HepG2 (cell line): ENCODE results near the gene CLDND2. TPM values are rescaled to one million over a fixed set of nuclear protein-coding genes. Genes with fewer than 3 reads are reported as not detected.

Source experiments
- ARID2 ChIP-seq: sonication (generic); formaldehyde crosslinking; IDR thresholded peaks from 2 replicates; pipeline ENCODE4 v1.8.1; 2022; ENCODE audit warnings: mild to moderate bottlenecking, missing genetic modification reagents, borderline replicate concordance
- ATM ChIP-seq: fragments of 450-650 bp; IDR thresholded peaks from 2 replicates; pipeline ENCODE4 v1.7.1; 2017; ENCODE audit warnings: mild to moderate bottlenecking, borderline replicate concordance
- CENPT ChIP-seq: sonication (generic); formaldehyde crosslinking; IDR thresholded peaks from 2 replicates; pipeline ENCODE4 v1.8.0; 2022; ENCODE audit warnings: low read depth, mild to moderate bottlenecking, moderate library complexity, missing genetic modification reagents
- DNMT3B ChIP-seq: conservative IDR thresholded peaks from 2 replicates; pipeline ENCODE4 v1.6.1; 2016; ENCODE audit warnings: missing biosample characterization, control low read depth
- GABPB1 ChIP-seq: IDR thresholded peaks from 2 replicates; pipeline ENCODE4 v1.6.1; 2016; ENCODE audit warnings: mild to moderate bottlenecking, missing genetic modification reagents, moderate library complexity, missing compliant biosample characterization
- GZF1 ChIP-seq: sonication (generic); formaldehyde crosslinking; IDR thresholded peaks from 2 replicates; pipeline ENCODE4 v1.5.1; 2020; ENCODE audit warnings: mild to moderate bottlenecking, missing genetic modification reagents
- NFIB ChIP-seq: sonication (generic); formaldehyde crosslinking; IDR thresholded peaks from 2 replicates; pipeline ENCODE4 v1.9.0; 2021; ENCODE audit warnings: missing genetic modification reagents, mild to moderate bottlenecking, borderline replicate concordance
- SIX1 ChIP-seq: sonication (generic); formaldehyde crosslinking; IDR thresholded peaks from 2 replicates; pipeline ENCODE4 v1.4.0; 2020; ENCODE audit warnings: missing genetic modification reagents, borderline replicate concordance
- YEATS4 ChIP-seq: sonication (generic); formaldehyde crosslinking; IDR thresholded peaks from 2 replicates; pipeline ENCODE4 v1.4.0; 2020; ENCODE audit warnings: missing genetic modification reagents, borderline replicate concordance
- ZFP37 ChIP-seq: sonication (generic); formaldehyde crosslinking; IDR thresholded peaks from 2 replicates; pipeline ENCODE4 v1.4.0; 2020; ENCODE audit warnings: missing genetic modification reagents, borderline replicate concordance
- ZNF674 ChIP-seq: sonication (generic); formaldehyde crosslinking; IDR thresholded peaks from 2 replicates; pipeline ENCODE4 v1.5.0; 2020; ENCODE audit warnings: low read depth, mild to moderate bottlenecking, missing genetic modification reagents
- ZNF839 ChIP-seq: sonication (generic); formaldehyde crosslinking; IDR thresholded peaks from 2 replicates; pipeline ENCODE4 v1.4.0; 2020; ENCODE audit warnings: missing genetic modification reagents, mild to moderate bottlenecking, borderline replicate concordance
- ZSCAN21 ChIP-seq: sonication (generic); formaldehyde crosslinking; IDR thresholded peaks from 2 replicates; pipeline ENCODE4 v1.8.0; 2022; ENCODE audit warnings: mild to moderate bottlenecking, missing genetic modification reagents, moderate library complexity, borderline replicate concordance
- ZSCAN29 ChIP-seq: sonication (generic); formaldehyde crosslinking; conservative IDR thresholded peaks from 2 replicates; pipeline ENCODE4 v1.4.0; 2020; ENCODE audit warnings: mild to moderate bottlenecking, missing genetic modification reagents
- polyA plus RNA-seq, 8 experiments: library from polyadenylated mRNA; depleted of rRNA in 3 of 8; stranded (reverse) in 7 of 8; unstranded in 1 of 8; fragments of >200 nt; fragmentation: Illumina TruSeq in 4 of 8; extraction: Trizol in 4 of 8; gene quantifications; 2 replicates each; pipeline versions ENCODE4 v1.2.1 to v1.2.3, GENCODE V29; 2011 to 2016; ENCODE audit warnings: low read depth in 4 of 8, missing spikeins in 1 of 8, mixed read lengths in 1 of 8; ENCODE audit not compliant: insufficient read depth in 1 of 8
- total RNA-seq, 5 experiments: library from RNA; depleted of rRNA; stranded (reverse); fragments of >200 nt; fragmentation: Illumina TruSeq; extraction: Trizol; gene quantifications; 2 replicates each; pipeline ENCODE4 v1.2.3, GENCODE V29; 2016; ENCODE audit warnings: low read depth in 1 of 5
- TF ChIP-seq, protein P1 (sequence below), 2 experiments: sonication (generic) in 1 of 2; formaldehyde crosslinking in 1 of 2; IDR thresholded peaks; 2 replicates each; pipeline versions ENCODE4 v1.4.0 to v1.6.1; 2016 to 2020; ENCODE audit warnings: borderline replicate concordance in 1 of 2, low read depth in 1 of 2, mild to moderate bottlenecking in 1 of 2, missing genetic modification reagents in 1 of 2
- TF ChIP-seq, protein P2 (sequence below): sonication (generic); formaldehyde crosslinking; IDR thresholded peaks from 2 replicates; pipeline ENCODE4 v1.4.0; 2020; ENCODE audit warnings: mild to moderate bottlenecking, missing genetic modification reagents
- TF ChIP-seq, protein P3 (sequence below): sonication (generic); formaldehyde crosslinking; IDR thresholded peaks from 2 replicates; pipeline ENCODE4 v1.4.0; 2020; ENCODE audit warnings: mild to moderate bottlenecking, missing genetic modification reagents
- TF ChIP-seq, protein P4 (sequence below): IDR thresholded peaks from 2 replicates; pipeline ENCODE4 v1.6.1; 2016
- TF ChIP-seq, protein P5 (sequence below): sonication (generic); formaldehyde crosslinking; IDR thresholded peaks from 2 replicates; pipeline ENCODE4 v1.4.0; 2020; ENCODE audit warnings: mild to moderate bottlenecking, missing genetic modification reagents

Gene CLDND2
- total and polyA plus RNA-seq, 2 of the 13 experiments (the other 11 are each of a cell fraction or from before 2014, with no cell fraction given), result 0.84 to 1.8 TPM

DNA sequence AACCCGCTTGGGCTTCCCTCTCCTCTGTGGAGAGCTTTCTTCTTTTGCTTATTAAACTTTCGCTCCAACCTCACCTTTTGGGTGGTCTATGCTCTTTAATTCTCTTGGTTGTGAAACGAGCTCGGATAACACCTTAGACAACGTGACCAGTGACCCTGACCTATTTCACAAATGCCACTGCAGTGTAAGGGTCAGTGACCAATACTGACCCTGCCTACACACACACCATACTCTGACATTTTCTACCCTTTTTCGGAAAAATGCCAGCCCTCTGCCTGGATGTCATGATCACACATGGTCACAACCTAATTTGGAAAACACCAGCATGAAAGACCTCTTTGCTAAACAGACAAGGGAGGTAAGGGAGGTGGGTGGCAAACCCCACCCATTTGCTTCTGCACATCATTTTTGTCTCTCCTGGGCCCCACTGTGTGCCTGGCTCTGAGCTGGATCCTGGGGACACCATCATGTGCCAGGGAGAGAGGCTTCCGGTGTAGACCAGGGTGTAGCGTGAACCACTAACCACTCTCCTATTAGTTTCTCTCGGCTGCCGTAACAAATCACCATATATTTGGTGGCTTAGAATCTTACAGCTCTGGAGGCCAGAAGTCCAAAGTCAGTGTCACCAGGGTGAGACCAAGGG, 12.5 kb downstream of the CLDND2 start (continued):
- TF ChIP-seq, protein P1, sequence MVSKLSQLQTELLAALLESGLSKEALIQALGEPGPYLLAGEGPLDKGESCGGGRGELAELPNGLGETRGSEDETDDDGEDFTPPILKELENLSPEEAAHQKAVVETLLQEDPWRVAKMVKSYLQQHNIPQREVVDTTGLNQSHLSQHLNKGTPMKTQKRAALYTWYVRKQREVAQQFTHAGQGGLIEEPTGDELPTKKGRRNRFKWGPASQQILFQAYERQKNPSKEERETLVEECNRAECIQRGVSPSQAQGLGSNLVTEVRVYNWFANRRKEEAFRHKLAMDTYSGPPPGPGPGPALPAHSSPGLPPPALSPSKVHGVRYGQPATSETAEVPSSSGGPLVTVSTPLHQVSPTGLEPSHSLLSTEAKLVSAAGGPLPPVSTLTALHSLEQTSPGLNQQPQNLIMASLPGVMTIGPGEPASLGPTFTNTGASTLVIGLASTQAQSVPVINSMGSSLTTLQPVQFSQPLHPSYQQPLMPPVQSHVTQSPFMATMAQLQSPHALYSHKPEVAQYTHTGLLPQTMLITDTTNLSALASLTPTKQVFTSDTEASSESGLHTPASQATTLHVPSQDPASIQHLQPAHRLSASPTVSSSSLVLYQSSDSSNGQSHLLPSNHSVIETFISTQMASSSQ (IDR thresholded peaks at IDR 0.05; ENCODE audit: low read depth), result no peak
- TF ChIP-seq, protein P1 (CRISPR knock-in tag; IDR thresholded peaks at IDR 0.05; ENCODE audit: borderline replicate concordance), result peak; percentile 61
- TF ChIP-seq YEATS4 (CRISPR knock-in tag) (no peak), DNMT3B (no peak), ZFP37 (no peak), NFIB (CRISPR knock-in tag) (no peak), SIX1 (CRISPR knock-in tag) (peak; percentile 85; the same call in 1 of the 2 replicates), ATM (no peak), ARID2 (CRISPR knock-in tag) (no peak), ZNF674 (CRISPR knock-in tag) (no peak), GZF1 (CRISPR knock-in tag) (no peak), ZNF839 (CRISPR knock-in tag) (no peak), GABPB1 (no peak; the same call in 1 of the 2 replicates), ZSCAN21 (CRISPR knock-in tag) (no peak), ZSCAN29 (CRISPR knock-in tag) (peak; percentile 30; the same call in 1 of the 2 replicates), CENPT (CRISPR knock-in tag) (no peak)
- TF ChIP-seq, protein P2, sequence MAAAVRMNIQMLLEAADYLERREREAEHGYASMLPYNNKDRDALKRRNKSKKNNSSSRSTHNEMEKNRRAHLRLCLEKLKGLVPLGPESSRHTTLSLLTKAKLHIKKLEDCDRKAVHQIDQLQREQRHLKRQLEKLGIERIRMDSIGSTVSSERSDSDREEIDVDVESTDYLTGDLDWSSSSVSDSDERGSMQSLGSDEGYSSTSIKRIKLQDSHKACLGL (CRISPR knock-in tag), result no peak
- TF ChIP-seq, protein P3, sequence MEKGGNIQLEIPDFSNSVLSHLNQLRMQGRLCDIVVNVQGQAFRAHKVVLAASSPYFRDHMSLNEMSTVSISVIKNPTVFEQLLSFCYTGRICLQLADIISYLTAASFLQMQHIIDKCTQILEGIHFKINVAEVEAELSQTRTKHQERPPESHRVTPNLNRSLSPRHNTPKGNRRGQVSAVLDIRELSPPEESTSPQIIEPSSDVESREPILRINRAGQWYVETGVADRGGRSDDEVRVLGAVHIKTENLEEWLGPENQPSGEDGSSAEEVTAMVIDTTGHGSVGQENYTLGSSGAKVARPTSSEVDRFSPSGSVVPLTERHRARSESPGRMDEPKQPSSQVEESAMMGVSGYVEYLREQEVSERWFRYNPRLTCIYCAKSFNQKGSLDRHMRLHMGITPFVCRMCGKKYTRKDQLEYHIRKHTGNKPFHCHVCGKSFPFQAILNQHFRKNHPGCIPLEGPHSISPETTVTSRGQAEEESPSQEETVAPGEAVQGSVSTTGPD (CRISPR knock-in tag), result 0 out of 2 replicates have a peak, but pooled peaks have one; percentile 29
- TF ChIP-seq, protein P4, sequence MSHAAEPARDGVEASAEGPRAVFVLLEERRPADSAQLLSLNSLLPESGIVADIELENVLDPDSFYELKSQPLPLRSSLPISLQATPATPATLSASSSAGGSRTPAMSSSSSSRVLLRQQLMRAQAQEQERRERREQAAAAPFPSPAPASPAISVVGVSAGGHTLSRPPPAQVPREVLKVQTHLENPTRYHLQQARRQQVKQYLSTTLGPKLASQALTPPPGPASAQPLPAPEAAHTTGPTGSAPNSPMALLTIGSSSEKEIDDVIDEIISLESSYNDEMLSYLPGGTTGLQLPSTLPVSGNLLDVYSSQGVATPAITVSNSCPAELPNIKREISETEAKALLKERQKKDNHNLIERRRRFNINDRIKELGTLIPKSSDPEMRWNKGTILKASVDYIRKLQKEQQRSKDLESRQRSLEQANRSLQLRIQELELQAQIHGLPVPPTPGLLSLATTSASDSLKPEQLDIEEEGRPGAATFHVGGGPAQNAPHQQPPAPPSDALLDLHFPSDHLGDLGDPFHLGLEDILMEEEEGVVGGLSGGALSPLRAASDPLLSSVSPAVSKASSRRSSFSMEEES (CRISPR knock-in tag), result peak; percentile 91
- TF ChIP-seq, protein P5, sequence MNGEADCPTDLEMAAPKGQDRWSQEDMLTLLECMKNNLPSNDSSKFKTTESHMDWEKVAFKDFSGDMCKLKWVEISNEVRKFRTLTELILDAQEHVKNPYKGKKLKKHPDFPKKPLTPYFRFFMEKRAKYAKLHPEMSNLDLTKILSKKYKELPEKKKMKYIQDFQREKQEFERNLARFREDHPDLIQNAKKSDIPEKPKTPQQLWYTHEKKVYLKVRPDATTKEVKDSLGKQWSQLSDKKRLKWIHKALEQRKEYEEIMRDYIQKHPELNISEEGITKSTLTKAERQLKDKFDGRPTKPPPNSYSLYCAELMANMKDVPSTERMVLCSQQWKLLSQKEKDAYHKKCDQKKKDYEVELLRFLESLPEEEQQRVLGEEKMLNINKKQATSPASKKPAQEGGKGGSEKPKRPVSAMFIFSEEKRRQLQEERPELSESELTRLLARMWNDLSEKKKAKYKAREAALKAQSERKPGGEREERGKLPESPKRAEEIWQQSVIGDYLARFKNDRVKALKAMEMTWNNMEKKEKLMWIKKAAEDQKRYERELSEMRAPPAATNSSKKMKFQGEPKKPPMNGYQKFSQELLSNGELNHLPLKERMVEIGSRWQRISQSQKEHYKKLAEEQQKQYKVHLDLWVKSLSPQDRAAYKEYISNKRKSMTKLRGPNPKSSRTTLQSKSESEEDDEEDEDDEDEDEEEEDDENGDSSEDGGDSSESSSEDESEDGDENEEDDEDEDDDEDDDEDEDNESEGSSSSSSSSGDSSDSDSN (CRISPR knock-in tag), result no peak
